ENCODE results near the gene GSAP.

The GSAP gene

DNA sequence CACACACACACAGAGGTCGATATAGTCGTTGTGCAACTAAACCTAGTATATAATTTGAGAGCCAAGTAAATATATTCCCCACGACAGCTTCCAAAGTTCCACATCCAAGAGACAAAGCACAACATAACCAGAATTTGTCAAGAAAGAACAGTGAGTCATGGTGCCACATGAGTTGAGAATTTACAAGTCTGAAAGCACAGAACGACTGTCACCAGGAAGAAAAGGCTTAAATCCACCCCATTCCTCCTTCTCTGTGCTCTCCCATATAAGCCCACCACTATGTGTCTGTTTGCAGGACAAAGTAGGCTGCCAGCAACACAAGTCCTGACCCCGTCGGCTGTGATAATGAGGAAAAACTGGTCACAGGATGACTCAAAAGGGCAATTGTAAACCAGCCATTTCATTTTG lies 32.8 kb downstream of the GSAP start:
- no peaks in the 10 kb centered on the region for H3K79me2 ChIP-seq (ENCODE audit: insufficient read depth, low read length)
- no peaks in the 10 kb centered on the region for H3F3A ChIP-seq (ENCODE audit: insufficient read depth)
- H4K20me1 ChIP-seq (ENCODE audit: low read depth, low read length) = no peaks in the 10 kb centered on the region
- H3K9ac ChIP-seq (ENCODE audit: low read length) = no peak overlapping the region
- no peaks in the 10 kb centered on the region for H3K36me3 ChIP-seq (ENCODE audit: low read length)
- no peaks in the 10 kb centered on the region for H3K9me3 ChIP-seq (ENCODE audit: insufficient read depth, low read length)
- no peak overlapping the region for H2AFZ ChIP-seq (ENCODE audit: low read depth, low read length, severe bottlenecking)
- H3K27ac ChIP-seq (ENCODE audit: low read depth, low read length) = no peak overlapping the region
- H3K27me3 ChIP-seq (ENCODE audit: low read length) = no peaks in the 10 kb centered on the region
- no peak for TF ChIP-seq CTCF (IDR thresholded peaks at IDR 0.05; ENCODE audit: insufficient read depth, low read length, poor library complexity, severe bottlenecking)
- no peak for TF ChIP-seq EZH2phosphoT487 (conservative IDR thresholded peaks at IDR 0.05; ENCODE audit: low read length)
- H3K4me2 ChIP-seq (ENCODE audit: low read depth, low read length, poor library complexity, severe bottlenecking) = no peak overlapping the region
- H3K9me2 ChIP-seq (replicated peaks; ENCODE audit: insufficient read depth, low read length) = no peaks in the 10 kb centered on the region
- no peak overlapping the region for H3K4me3 ChIP-seq (ENCODE audit: insufficient read depth, low read length, poor library complexity, severe bottlenecking)

DNA sequence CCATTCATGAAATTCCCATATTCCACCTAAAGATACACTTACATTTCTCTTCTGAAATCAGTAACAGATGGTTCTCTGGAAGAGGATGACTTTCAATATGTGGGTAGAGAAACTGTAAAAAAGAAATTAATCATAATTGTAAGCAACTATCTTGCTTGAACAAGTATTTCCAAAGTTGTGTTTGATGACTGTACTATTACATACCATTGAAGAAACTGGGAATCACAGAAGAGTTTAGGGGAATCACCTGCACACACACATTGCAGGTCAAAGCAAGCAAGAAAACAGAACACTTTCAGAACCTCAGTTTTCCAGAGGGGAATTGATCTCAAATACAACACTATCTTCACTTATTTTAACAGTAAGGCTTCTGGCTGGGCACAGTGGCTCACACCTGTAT lies 33.6 kb downstream of the GSAP start:
- Histone ChIP-seq H3K27ac (ENCODE audit: low read depth, low read length) (no peak overlapping the region), H3K27me3 (ENCODE audit: low read length) (no peaks in the 10 kb centered on the region), H3F3A (ENCODE audit: insufficient read depth) (no peaks in the 10 kb centered on the region), H4K20me1 (ENCODE audit: low read depth, low read length) (no peaks in the 10 kb centered on the region), H2AFZ (ENCODE audit: low read depth, low read length, severe bottlenecking) (no peak overlapping the region), H3K9me3 (ENCODE audit: insufficient read depth, low read length) (no peaks in the 10 kb centered on the region), H3K4me2 (ENCODE audit: low read depth, low read length, poor library complexity, severe bottlenecking) (no peak overlapping the region), H3K9ac (ENCODE audit: low read length) (no peak overlapping the region), H3K9me2 (replicated peaks; ENCODE audit: insufficient read depth, low read length) (no peaks in the 10 kb centered on the region), H3K36me3 (ENCODE audit: low read length) (no peaks in the 10 kb centered on the region), H3K79me2 (ENCODE audit: insufficient read depth, low read length) (no peaks in the 10 kb centered on the region), H3K4me3 (ENCODE audit: insufficient read depth, low read length, poor library complexity, severe bottlenecking) (no peak overlapping the region)
- TF ChIP-seq EZH2phosphoT487 (conservative IDR thresholded peaks at IDR 0.05; ENCODE audit: low read length) (no peak), CTCF (IDR thresholded peaks at IDR 0.05; ENCODE audit: insufficient read depth, low read length, poor library complexity, severe bottlenecking) (no peak)

- Histone ChIP-seq H3K4me3 (ENCODE audit: insufficient read depth, low read length, poor library complexity, severe bottlenecking) (no peak overlapping the region), H3K9ac (ENCODE audit: low read length) (no peak overlapping the region), H4K20me1 (ENCODE audit: low read depth, low read length) (no peaks in the 10 kb centered on the region), H3K36me3 (ENCODE audit: low read length) (no peaks in the 10 kb centered on the region), H2AFZ (ENCODE audit: low read depth, low read length, severe bottlenecking) (no peak overlapping the region), H3K4me2 (ENCODE audit: low read depth, low read length, poor library complexity, severe bottlenecking) (no peak overlapping the region), H3K9me3 (ENCODE audit: insufficient read depth, low read length) (no peaks in the 10 kb centered on the region), H3K27me3 (ENCODE audit: low read length) (no peaks in the 10 kb centered on the region), H3K27ac (ENCODE audit: low read depth, low read length) (no peak overlapping the region), H3K79me2 (ENCODE audit: insufficient read depth, low read length) (no peaks in the 10 kb centered on the region), H3F3A (ENCODE audit: insufficient read depth) (no peaks in the 10 kb centered on the region), H3K9me2 (replicated peaks; ENCODE audit: insufficient read depth, low read length) (no peaks in the 10 kb centered on the region)
- no peak for TF ChIP-seq CTCF (IDR thresholded peaks at IDR 0.05; ENCODE audit: insufficient read depth, low read length, poor library complexity, severe bottlenecking)
- no peak for TF ChIP-seq EZH2phosphoT487 (conservative IDR thresholded peaks at IDR 0.05; ENCODE audit: low read length)
Observed at GRCh38 chr7:77378584-77378983, 37.6 kb downstream of the GSAP start.

DNA sequence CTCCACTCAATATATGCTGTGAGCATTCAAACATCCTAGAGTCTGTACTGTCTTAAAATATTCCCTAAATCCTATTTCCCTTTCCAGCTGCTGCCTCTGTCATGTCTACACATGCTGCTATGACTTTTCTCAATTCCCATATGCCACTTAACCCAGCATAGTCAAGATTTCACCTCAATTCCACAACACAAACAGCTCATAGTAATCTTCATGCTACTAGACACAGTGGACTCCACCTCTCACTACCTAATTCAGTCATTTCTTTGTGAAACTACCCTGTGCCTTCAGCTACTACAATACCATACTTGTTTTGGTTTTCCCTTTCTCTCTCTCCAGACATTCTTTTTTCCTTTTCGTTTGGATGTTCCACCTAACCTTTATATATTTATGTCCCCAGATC lies 45.5 kb downstream of the GSAP start:
- Histone ChIP-seq H2AFZ (ENCODE audit: low read depth, low read length, severe bottlenecking) (no peak overlapping the region), H3K9me2 (replicated peaks; ENCODE audit: insufficient read depth, low read length) (no peaks in the 10 kb centered on the region), H3K36me3 (ENCODE audit: low read length) (no peaks in the 10 kb centered on the region), H3K9ac (ENCODE audit: low read length) (no peak overlapping the region), H3K27ac (ENCODE audit: low read depth, low read length) (no peak overlapping the region), H3K27me3 (ENCODE audit: low read length) (no peaks in the 10 kb centered on the region), H3K79me2 (ENCODE audit: insufficient read depth, low read length) (no peaks in the 10 kb centered on the region), H3K4me2 (ENCODE audit: low read depth, low read length, poor library complexity, severe bottlenecking) (no peak overlapping the region), H3K9me3 (ENCODE audit: insufficient read depth, low read length) (no peaks in the 10 kb centered on the region), H3K4me3 (ENCODE audit: insufficient read depth, low read length, poor library complexity, severe bottlenecking) (no peak overlapping the region), H4K20me1 (ENCODE audit: low read depth, low read length) (no peaks in the 10 kb centered on the region), H3F3A (ENCODE audit: insufficient read depth) (no peaks in the 10 kb centered on the region)
- TF ChIP-seq CTCF (IDR thresholded peaks at IDR 0.05; ENCODE audit: insufficient read depth, low read length, poor library complexity, severe bottlenecking) (no peak), EZH2phosphoT487 (conservative IDR thresholded peaks at IDR 0.05; ENCODE audit: low read length) (no peak)

Measured in SU-DHL-6 (cell line).